ENCODE data around the gene KCP. TPM values are rescaled to one million over a fixed set of nuclear protein-coding genes. Genes with fewer than 3 reads are reported as not detected.

The KCP gene
- polyA plus RNA-seq, 3 donors, result 0.11 to 0.16 TPM; not detected in 1

DNA sequence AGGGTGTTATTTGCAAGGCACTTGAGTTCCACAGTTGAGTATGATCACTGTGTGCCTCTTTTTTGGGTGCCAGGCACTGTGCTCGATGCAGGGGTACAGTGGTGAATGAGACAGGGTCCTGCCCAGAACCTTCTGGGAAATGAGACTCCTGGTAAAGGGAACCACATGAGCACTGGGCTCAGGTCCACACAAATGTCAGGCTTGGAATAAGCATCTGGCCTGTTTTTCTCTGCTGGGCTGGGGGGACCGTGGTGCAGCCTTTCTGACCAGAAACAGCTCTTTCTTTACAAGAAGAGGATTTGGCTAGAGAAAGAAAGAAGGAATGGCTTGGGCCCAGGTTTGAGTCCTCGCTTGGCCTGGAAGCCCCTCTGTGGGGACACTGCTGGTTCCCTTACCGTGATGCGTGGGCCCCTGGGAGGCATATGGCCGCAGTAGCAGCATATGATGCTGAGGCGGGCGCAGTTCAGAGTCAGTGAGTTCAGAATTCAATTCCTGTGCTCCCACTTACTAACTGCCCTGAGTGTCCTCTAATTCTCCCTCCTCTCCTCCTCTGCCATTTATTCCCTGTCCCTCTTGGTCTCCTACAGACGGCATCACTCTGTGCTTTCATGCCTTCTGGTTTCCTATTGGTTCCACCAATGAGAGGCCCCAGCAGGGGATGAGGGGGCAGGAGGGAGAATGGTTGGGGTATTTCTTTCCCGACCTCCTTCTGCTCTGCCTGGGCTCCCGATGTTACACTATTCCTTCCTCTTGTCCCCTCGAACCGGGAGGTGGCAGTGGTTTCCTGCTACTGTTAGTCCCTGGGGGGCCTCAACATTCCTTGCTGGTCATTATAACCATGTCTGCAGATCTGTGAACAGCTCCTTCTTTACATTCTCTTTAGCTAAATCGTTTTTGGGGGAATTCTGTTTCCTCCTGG is 9.6 kb upstream of the KCP start:
- Histone ChIP-seq H3K79me2 (ENCODE audit: insufficient read depth, low read length) (no peaks in the 10 kb centered on the region), H3K9me3 (replicated peaks in 1 of 2; ENCODE audit: control insufficient read depth in 1 of 2, insufficient read depth in 1 of 2, low read length in 2 of 2) (no peaks in the 10 kb centered on the region), H3K36me3 (replicated peaks in 1 of 2; ENCODE audit: control insufficient read depth in 1 of 2, insufficient read depth in 2 of 2, low read length in 2 of 2) (no peaks in the 10 kb centered on the region), H3K4me2 (replicated peaks; ENCODE audit: extremely low read depth, low read length, poor library complexity, severe bottlenecking) (no peak overlapping the region), H4K20me1 (ENCODE audit: insufficient read depth, low read length) (no peaks in the 10 kb centered on the region), H3K27me3 (ENCODE audit: control insufficient read depth in 2 of 2, insufficient read depth in 2 of 2, low read length in 2 of 2) (peaks cover 4 to 24% of the 10 kb centered on the region in 2 donors), H3K4me3 (replicated peaks in 1 of 3; ENCODE audit: low read depth in 2 of 3, low read length in 3 of 3) (no peak overlapping the region), H3K9ac (ENCODE audit: insufficient read depth, low read length, poor library complexity, severe bottlenecking) (no peak overlapping the region), H3K27ac (ENCODE audit: low read depth in 1 of 2, low read length in 2 of 2) (no peak overlapping the region), H3K4me1 (ENCODE audit: control insufficient read depth in 1 of 2, insufficient read depth in 2 of 2, low read length in 2 of 2) (peaks cover 29 to 44% of the 10 kb centered on the region in 2 donors), H2AFZ (ENCODE audit: insufficient read depth, low read depth, low read length, poor library complexity, severe bottlenecking) (no peak overlapping the region)
- Mint-ChIP-seq H3K27ac (no peak overlapping the region), H3K4me1 (peaks cover 40% of the 10 kb centered on the region), H3K36me3 (peaks cover 4 to 9% of the 10 kb centered on the region in 2 donors), H3K9me3 (peaks cover 2 to 17% (median 9%) of the 10 kb centered on the region in 7 donors), H3K27me3 (ENCODE audit: low read depth in 3 of 3) (peaks cover 27 to 36% (median 34%) of the 10 kb centered on the region in 3 donors), H3K4me3 (no peak overlapping the region)
- WGBS (ENCODE audit: insufficient coverage), result 71% methylated on average over 11 of the region's 14 CpGs
- TF ChIP-seq, protein P1, sequence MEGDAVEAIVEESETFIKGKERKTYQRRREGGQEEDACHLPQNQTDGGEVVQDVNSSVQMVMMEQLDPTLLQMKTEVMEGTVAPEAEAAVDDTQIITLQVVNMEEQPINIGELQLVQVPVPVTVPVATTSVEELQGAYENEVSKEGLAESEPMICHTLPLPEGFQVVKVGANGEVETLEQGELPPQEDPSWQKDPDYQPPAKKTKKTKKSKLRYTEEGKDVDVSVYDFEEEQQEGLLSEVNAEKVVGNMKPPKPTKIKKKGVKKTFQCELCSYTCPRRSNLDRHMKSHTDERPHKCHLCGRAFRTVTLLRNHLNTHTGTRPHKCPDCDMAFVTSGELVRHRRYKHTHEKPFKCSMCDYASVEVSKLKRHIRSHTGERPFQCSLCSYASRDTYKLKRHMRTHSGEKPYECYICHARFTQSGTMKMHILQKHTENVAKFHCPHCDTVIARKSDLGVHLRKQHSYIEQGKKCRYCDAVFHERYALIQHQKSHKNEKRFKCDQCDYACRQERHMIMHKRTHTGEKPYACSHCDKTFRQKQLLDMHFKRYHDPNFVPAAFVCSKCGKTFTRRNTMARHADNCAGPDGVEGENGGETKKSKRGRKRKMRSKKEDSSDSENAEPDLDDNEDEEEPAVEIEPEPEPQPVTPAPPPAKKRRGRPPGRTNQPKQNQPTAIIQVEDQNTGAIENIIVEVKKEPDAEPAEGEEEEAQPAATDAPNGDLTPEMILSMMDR (IDR thresholded peaks at IDR 0.05), result no peak
- DNase-seq, result no peak
- intact Hi-C loops (cut with micrococcal nuclease), result no loop called here

DNA sequence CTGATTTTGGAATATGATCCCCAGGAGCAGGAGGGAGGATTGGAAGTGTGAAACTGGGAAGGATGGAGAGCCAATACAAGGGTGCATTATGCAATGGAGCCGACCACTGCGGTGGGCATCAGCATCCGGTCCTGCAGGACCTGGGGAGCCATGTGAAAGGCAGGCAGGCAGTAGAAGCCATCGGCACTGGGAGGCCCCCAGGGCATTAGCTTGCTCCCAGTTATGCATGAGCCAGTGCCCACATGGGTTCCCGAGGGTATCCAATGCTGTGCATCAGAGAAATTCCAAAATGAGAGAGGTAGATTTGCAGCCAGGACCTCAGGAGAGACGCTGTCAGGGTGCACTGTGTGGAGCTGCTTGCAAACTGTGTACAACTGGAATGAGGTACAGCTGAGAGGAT is 8.7 kb upstream of the KCP start:
- no peak overlapping the region for H3K4me3 ChIP-seq (replicated peaks in 1 of 3; ENCODE audit: low read depth in 2 of 3, low read length in 3 of 3)
- no peaks in the 10 kb centered on the region for H3K36me3 ChIP-seq (replicated peaks in 1 of 2; ENCODE audit: control insufficient read depth in 1 of 2, insufficient read depth in 2 of 2, low read length in 2 of 2)
- H3K9ac ChIP-seq (ENCODE audit: insufficient read depth, low read length, poor library complexity, severe bottlenecking), result no peak overlapping the region
- no peak overlapping the region for H3K4me2 ChIP-seq (replicated peaks; ENCODE audit: extremely low read depth, low read length, poor library complexity, severe bottlenecking)
- H3K4me1 ChIP-seq (ENCODE audit: control insufficient read depth in 1 of 2, insufficient read depth in 2 of 2, low read length in 2 of 2), result peaks cover 28 to 40% of the 10 kb centered on the region in 2 donors
- H3K27me3 Mint-ChIP-seq (ENCODE audit: low read depth in 3 of 3), result peaks cover 35 to 43% (median 43%) of the 10 kb centered on the region in 3 donors
- peaks cover 2 to 17% (median 9%) of the 10 kb centered on the region in 7 donors for H3K9me3 Mint-ChIP-seq
- no peak for DNase-seq
- 85% methylated on average over 5 of the region's 6 CpGs for WGBS (ENCODE audit: insufficient coverage)
- peaks cover 9 to 32% of the 10 kb centered on the region in 2 donors for H3K27me3 ChIP-seq (ENCODE audit: control insufficient read depth in 2 of 2, insufficient read depth in 2 of 2, low read length in 2 of 2)
- H3K4me1 Mint-ChIP-seq, result peaks cover 36% of the 10 kb centered on the region
- TF ChIP-seq, protein P1 (IDR thresholded peaks at IDR 0.05), result no peak
- H3K9me3 ChIP-seq (replicated peaks in 1 of 2; ENCODE audit: control insufficient read depth in 1 of 2, insufficient read depth in 1 of 2, low read length in 2 of 2), result no peaks in the 10 kb centered on the region
- no peaks in the 10 kb centered on the region for H3K79me2 ChIP-seq (ENCODE audit: insufficient read depth, low read length)
- no peak overlapping the region for H3K27ac ChIP-seq (ENCODE audit: low read depth in 1 of 2, low read length in 2 of 2)
- no peak overlapping the region for H3K4me3 Mint-ChIP-seq
- no peaks in the 10 kb centered on the region for H4K20me1 ChIP-seq (ENCODE audit: insufficient read depth, low read length)
- no peak overlapping the region for H3K27ac Mint-ChIP-seq
- no peak overlapping the region for H2AFZ ChIP-seq (ENCODE audit: insufficient read depth, low read depth, low read length, poor library complexity, severe bottlenecking)
- intact Hi-C loops (cut with micrococcal nuclease), result no loop called here
- peaks cover 4 to 9% of the 10 kb centered on the region in 2 donors for H3K36me3 Mint-ChIP-seq

Data from CD14-positive monocyte (primary cell).